Measurements from ENCODE around the gene MINDY4. TPM values are rescaled to one million over a fixed set of nuclear protein-coding genes. Genes with fewer than 3 reads are reported as not detected.

Gene MINDY4
- total and polyA plus RNA-seq, 2 of the 8 experiments (the other 6 are each of a cell fraction or from before 2014, with no cell fraction given) = 1.3 to 3.6 TPM

- CTCF ChIA-PET (ENCODE audit: partially characterized antibody) = interaction anchor here (0.9 to 1.3 kb wide), 3 partner anchors 10 to 75 kb away, joined by 3 to 4 read pairs (median 3); no protein-coding TSS in a partner anchor
- 92% methylated on average over 13 of the region's 13 CpGs; no CpG with 5 or more reads in 1 of the 2 experiments for WGBS, 2 experiments (ENCODE audit: extremely low coverage in 1 of 2, insufficient coverage in 1 of 2, insufficient read length in 1 of 2, insufficient replicate concordance in 2 of 2, low coverage in 1 of 2, low lambda C conversion rate in 2 of 2, missing lambda C conversion rate in 1 of 2)
- TF ChIP-seq CBX8 (IDR thresholded peaks at IDR 0.05; ENCODE audit: borderline replicate concordance, low read depth, low read length) (no peak), RAD21 (IDR thresholded peaks at IDR 0.05 in 1 of 2, conservative IDR thresholded peaks at IDR 0.05 in 1 of 2; ENCODE audit: low read depth in 2 of 2, low read length in 2 of 2) (no peak), TBP (IDR thresholded peaks at IDR 0.05; ENCODE audit: low read depth, low read length) (no peak), GABPA (IDR thresholded peaks at IDR 0.05; ENCODE audit: borderline replicate concordance, insufficient read depth, low read length) (no peak), HDAC6 (IDR thresholded peaks at IDR 0.05; ENCODE audit: low read depth, low read length) (no peak), GTF2F1 (IDR thresholded peaks at IDR 0.05; ENCODE audit: borderline replicate concordance, low read depth, low read length) (no peak), USF2 (IDR thresholded peaks at IDR 0.05; ENCODE audit: low read length) (no peak), CTCF (IDR thresholded peaks at IDR 0.05; ENCODE audit: control extremely low read depth in 1 of 3, insufficient read depth in 1 of 3, low read depth in 1 of 3, low read length in 3 of 3) (no peak)
These were observed 125.8 kb downstream of the MINDY4 start for GRCh38 chr7:30896783-30897637.

More at GRCh38 chr7:30896783-30897637, 125.8 kb downstream of the MINDY4 start:
- Histone ChIP-seq H3K23me2 (ENCODE audit: low read depth, low read length) (no peaks in the 10 kb centered on the region), H3K4me2 (ENCODE audit: insufficient read depth in 1 of 2, low read depth in 2 of 2, low read length in 2 of 2) (no peak overlapping the region), H3K56ac (replicated peaks; ENCODE audit: insufficient read length, low read depth, low read length) (no peak overlapping the region), H3K9ac (replicated peaks in 1 of 4; ENCODE audit: extremely low read depth in 1 of 4, low read depth in 3 of 4, low read length in 3 of 4) (no peak overlapping the region), H2BK12ac (ENCODE audit: low read depth, low read length) (no peak overlapping the region), H2AK5ac (ENCODE audit: low read depth, low read length) (no peak overlapping the region), H3K4me1 (replicated peaks in 1 of 4; ENCODE audit: control insufficient read depth in 3 of 4, insufficient read depth in 4 of 4, low read length in 3 of 4) (no peaks in the 10 kb centered on the region; a peak in 1 of 7 replicates), H2BK120ac (replicated peaks; ENCODE audit: low read depth, low read length) (no peak overlapping the region), H3K4me3 (ENCODE audit: extremely low read depth in 1 of 4, insufficient read depth in 2 of 4, low read depth in 3 of 4, low read length in 4 of 4) (no peak overlapping the region), H3K9me3 (ENCODE audit: insufficient read depth in 2 of 2, low read depth in 1 of 2, low read length in 1 of 2) (no peaks in the 10 kb centered on the region), H3K79me1 (ENCODE audit: low read depth, low read length) (no peaks in the 10 kb centered on the region), H2AFZ (ENCODE audit: low read length) (no peak overlapping the region), H3K23ac (ENCODE audit: insufficient read length) (no peak overlapping the region), H3K79me2 (ENCODE audit: control insufficient read depth in 1 of 2, insufficient read depth in 2 of 2, low read length in 2 of 2) (no peaks in the 10 kb centered on the region), H4K20me1 (replicated peaks in 1 of 2; ENCODE audit: control insufficient read depth in 1 of 2, insufficient read depth in 2 of 2, low read length in 2 of 2) (no peaks in the 10 kb centered on the region), H4K5ac (ENCODE audit: insufficient read length, low read depth, low read length) (no peak overlapping the region), H3K4ac (replicated peaks; ENCODE audit: insufficient read length, low read depth, low read length) (no peak overlapping the region), H3K36me3 (ENCODE audit: control insufficient read depth in 2 of 4, insufficient read depth in 4 of 4, low read length in 3 of 4) (no peaks in the 10 kb centered on the region), H2BK5ac (ENCODE audit: low read depth, low read length) (no peak overlapping the region), H3K27ac (ENCODE audit: low read depth, low read length) (no peak overlapping the region), H3K27me3 (replicated peaks in 1 of 4; ENCODE audit: control insufficient read depth in 3 of 4, extremely low read depth in 1 of 4, insufficient read depth in 3 of 4, low read length in 3 of 4) (no peaks in the 10 kb centered on the region; a peak in 1 of 7 replicates), H3K14ac (ENCODE audit: insufficient read length) (no peak overlapping the region), H4K91ac (replicated peaks; ENCODE audit: insufficient read length, low read length) (no peak overlapping the region), H2BK20ac (ENCODE audit: low read length) (no peak overlapping the region), H4K8ac (ENCODE audit: extremely low read depth, insufficient read depth, low read length) (no peak overlapping the region), H3K18ac (ENCODE audit: extremely low read depth, low read length) (no peak overlapping the region), H2BK15ac (ENCODE audit: low read length) (no peak overlapping the region)
- POLR2A ChIA-PET (ENCODE audit: partially characterized antibody) = no interaction called here
- DNase-seq (ENCODE audit: low read depth in 1 of 2, low spot score in 2 of 2) (no peak), FAIRE-seq (no peak)

Measured in H1 (cell line).